HG03064 (cell line): ENCODE measurements around the gene FGD5.

Source experiments
- ATAC-seq: cut with Tn5 transposase; IDR thresholded peaks from one replicate; pipeline ENCODE4 v1.9.1; 2021; ENCODE audit warnings: low read depth; ENCODE audit not compliant: unreplicated experiment

FGD5 gene, protein sequence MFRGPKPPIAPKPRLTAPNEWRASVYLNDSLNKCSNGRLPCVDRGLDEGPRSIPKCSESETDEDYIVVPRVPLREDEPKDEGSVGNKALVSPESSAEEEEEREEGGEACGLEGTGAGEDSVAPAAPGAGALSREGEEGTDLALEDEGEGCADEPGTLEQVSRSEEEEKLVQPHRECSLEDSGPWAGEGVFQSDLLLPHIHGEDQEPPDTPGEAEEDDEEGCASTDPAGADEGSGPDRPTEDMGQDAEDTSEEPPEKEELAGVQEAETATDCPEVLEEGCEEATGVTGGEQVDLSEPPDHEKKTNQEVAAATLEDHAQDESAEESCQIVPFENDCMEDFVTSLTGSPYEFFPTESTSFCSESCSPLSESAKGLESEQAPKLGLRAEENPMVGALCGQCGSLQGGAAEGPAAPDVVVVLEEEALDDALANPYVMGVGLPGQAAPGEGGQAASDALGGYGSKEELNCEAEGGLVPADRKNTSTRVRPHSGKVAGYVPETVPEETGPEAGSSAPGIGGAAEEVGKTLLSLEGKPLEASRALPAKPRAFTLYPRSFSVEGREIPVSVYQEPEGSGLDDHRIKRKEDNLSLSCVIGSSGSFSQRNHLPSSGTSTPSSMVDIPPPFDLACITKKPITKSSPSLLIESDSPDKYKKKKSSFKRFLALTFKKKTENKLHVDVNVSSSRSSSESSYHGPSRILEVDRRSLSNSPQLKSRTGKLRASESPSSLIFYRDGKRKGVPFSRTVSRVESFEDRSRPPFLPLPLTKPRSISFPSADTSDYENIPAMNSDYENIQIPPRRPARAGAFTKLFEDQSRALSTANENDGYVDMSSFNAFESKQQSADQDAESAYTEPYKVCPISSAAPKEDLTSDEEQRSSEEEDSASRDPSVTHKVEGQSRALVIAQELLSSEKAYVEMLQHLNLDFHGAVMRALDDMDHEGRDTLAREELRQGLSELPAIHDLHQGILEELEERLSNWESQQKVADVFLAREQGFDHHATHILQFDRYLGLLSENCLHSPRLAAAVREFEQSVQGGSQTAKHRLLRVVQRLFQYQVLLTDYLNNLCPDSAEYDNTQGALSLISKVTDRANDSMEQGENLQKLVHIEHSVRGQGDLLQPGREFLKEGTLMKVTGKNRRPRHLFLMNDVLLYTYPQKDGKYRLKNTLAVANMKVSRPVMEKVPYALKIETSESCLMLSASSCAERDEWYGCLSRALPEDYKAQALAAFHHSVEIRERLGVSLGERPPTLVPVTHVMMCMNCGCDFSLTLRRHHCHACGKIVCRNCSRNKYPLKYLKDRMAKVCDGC (N-terminal part only)

DNA sequence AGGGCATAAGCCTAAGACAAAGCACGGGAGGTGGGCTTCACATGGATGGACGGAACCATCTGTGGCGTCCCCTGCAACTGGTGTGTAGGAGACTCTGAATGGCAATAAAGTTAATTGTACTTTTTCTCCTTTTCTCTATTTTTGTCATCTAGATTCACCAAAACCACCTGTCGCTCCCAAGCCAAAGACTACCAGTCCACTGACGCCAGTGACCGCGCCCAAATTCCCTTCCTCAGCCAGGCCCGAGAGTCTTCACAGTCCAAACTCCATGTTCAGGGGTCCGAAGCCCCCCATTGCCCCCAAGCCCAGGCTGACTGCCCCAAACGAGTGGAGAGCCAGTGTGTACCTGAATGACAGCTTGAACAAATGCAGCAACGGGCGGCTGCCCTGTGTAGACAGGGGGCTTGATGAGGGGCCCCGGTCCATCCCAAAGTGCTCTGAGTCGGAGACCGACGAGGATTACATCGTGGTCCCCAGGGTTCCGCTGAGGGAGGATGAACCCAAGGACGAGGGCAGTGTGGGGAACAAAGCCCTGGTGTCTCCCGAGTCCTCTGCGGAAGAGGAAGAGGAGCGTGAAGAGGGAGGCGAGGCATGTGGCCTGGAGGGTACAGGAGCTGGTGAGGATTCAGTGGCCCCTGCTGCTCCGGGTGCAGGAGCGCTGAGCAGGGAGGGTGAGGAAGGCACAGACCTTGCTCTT, at the start of gene FGD5:
Gene FGD5 (plus strand): TSS at position 159 of the 697 bp plus-strand sequence. CDS start 110 bp downstream, at position 269.
- ATAC-seq, result no peak

DNA sequence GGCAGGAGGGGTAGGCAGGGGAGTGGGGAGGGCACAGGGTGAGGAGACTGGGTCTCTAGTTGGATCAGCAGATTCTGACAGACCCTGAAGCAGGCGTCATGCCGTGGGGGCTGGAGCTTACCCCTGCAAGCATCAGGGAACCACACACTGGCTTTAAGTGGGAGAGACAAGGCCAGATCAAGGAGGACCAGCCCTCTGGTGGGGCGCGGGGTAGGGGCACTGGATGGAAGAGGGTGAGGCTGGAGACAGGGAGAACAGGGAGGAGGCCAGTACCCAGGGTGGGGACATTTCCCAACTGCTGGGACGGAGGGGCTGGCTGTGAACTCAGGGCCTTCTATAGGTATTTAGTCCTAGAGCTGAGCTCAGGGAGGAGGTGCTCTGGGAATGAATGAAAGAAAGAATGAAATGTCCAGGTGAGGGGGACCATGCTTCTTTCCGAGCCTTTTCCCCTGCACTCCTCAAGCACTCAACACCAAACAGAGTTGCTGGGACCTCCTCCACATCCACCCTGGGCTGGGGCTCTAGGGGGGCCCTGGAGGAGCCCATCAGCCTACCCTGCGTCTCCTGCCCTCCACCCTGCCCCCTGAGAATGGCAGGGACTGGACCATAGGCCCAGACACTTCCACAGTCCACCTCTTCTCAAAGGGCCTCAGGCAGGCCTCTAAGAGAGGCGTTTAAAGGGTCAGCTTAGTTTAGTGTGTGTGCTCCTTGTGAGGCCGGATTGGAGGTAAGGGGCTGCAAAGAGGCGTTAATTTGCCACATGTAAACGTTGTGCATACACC, 49.0 kb upstream of the FGD5 start:
- no peak for ATAC-seq

DNA sequence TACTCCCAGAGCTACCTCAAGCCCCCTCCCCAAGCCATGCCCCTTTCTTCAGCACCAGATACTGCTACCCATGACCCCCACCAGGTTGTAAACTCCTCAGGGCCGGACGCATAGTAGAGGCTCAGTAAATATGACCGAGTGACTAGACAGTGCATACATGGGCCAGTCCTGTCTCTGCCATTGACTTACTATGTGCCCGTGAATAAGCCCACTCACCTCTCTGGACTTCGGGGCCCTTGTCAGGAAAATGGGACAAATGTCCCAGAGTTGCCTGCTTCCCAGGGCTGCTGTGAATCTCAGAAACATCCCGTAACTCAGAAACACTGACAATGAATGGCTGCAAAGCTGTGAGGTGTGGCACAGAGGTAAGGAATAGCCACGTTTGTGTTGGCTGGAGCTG, 48.2 kb upstream of the FGD5 start:
- ATAC-seq, result no peak

DNA sequence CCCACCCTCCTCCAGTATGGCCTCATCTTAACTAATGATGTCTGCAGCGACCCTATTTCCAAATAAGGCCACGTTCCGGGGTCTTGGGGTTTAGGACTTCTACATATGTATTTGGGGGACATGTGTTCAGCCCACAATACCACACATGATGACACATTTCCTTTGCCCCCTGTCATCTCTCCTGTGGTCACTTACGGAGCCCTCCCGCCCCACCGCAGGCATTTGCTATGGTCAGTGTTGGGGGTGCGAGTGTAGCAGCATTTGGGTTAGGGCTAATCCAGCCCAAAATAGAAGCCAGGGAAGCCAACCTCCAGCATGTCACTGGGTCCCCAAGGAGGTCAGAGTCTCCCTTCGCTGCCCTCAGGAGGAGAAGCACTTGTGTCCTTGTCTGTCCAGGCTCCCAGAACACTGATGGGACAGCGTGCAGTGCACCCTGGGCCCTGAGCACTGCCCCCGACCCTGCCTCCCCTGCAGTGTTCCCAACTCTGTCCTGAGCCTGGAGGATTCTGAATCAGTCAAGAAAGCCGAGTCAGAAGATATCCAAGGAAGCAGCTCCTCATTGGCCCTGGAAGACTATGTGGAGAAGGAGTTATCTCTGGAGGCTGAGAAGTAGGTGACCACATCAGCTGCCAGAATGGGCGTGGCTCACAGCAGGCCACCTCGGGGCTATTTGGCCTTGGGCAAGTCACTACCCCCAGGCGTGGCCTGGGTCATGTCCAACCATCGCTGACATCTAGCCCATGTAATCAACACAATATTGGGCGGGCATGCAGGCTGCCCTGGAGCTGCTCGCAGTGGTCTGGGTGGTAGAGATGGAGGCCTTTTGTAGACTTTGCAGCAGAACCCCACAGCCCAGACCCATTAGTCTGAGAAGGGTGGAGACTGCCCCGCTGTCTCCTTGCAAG, 46.9 kb upstream of the FGD5 start:
- ATAC-seq, result no peak

DNA sequence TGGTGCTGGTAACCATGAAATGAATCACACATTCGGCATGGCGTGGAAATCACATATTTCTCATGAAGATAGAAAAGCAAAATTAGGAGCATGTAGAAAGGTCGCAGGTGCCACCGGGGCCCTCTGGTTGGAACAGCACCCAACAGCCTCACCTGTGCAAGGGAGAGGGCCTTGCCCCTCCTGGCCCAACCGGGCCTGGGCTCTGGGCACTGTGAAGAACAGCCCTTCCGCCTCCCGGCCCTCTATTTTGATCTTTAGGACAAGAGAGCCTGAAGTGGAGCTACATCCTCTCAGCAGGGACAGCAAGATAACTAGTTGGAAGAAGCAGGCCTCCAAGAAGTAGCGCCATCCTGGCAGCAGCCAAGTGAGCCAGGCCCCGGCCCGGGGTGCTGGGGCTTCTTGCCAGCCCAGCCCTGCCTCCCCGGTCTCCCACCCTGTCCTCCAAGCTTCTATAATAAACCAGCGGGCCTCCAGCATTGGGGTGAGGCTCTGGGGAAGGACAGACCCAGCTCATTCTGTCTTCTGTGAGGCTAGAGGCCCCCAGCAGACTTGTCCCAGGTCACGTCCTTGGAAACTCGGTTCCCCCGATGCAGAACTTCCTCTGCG, 46.1 kb upstream of the FGD5 start:
- no peak for ATAC-seq

DNA sequence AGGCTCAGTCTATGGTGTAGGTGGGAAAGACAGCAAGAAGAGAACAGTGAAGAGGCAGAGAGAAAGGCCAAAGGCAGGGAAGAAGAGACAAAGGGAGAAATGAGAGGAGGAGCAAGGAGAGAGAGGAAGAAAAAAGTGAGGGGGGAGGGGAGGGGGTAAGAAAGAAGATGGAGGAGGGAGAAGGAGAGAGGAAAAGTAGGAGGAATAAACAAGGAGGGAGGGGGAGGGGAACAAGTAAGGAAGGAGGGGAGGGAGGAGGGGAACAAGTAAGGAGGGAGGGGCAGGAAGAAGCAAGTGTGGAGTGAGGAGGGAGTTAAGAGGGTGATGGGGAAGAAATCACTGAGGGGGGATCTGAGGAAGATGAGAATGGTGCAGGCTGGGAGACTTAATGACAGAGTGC, 45.5 kb upstream of the FGD5 start:
- ATAC-seq, result no peak

DNA sequence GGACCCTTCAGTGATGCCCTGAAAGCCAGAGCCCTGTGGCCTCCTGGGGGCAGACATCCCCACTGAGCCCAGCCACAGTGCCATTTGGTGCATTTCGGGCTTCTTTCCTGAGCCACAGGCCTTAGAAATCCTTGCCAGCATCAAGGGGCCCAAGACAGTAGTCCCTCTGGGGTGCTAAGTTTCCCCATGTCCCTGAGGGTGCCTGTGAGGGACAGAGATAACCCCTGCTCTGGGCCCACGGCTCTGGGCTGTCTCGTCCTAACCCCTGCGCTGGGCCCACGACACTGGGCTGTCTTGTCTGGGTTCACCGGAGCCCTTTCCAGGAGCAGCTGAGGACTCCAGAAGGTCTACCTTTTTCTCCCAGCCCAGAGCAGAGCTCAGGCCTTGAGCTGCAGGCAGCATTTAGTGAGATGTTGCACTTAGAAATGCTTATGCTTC, 45.1 kb upstream of the FGD5 start:
- no peak for ATAC-seq

DNA sequence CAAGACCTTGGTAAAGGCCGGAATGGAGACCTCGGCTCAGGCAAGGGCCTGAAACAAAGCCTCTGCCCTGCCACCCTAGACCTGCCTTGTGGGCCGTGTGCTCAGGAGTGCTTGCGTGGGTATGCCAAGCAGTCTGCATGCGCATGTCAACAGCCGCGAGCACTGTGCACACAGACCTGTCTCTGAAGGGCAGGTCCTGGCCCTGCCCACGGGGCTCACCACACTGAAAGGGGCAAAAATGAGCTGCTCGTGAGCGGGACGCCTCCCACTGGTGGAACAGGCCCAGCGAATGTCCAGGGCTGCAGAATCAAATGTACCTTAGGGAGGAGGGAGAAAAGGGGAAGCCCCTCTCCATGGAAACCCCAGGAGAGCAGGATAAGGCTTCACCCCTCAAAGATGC, 44.3 kb upstream of the FGD5 start:
- ATAC-seq, result no peak

DNA sequence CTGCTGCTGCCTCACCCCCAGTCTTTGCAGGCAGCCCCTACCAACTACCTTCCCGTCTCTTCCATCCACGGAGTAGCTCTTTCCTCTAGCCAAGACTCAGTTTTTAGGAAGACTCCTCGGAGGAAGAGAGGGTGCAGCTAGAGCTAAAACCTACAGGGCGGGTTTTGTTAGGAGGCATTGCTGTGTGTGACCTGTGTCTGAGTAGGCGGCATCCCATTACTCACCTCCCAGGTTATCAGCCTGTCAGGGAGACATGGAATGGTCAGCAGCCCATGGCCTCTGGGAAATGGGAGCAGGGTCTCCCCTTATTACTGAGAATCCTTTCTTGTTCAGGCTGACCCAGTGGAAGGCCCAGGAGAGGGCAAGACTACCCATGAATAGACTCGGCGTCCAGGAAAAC, 43.8 kb upstream of the FGD5 start:
- no peak for ATAC-seq

DNA sequence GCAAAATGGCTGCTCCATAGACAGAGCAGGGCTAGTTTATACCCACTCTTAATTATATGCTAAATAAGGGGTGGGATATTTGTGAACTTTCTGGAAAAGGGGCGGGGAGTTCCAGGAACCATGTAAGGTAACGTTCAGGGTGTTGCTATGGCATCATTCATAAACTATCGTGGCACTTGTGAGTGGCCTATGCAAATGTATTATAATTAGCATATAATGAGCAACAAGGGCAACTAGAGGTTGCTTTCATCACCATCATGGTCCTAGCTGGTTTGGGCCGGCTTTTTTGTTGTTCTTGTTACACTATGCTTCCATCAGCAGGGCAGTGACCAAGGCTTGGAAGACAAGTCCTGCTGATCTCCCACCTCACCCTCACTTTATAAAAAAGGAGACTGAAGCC, 43.2 kb upstream of the FGD5 start:
- ATAC-seq, result no peak

DNA sequence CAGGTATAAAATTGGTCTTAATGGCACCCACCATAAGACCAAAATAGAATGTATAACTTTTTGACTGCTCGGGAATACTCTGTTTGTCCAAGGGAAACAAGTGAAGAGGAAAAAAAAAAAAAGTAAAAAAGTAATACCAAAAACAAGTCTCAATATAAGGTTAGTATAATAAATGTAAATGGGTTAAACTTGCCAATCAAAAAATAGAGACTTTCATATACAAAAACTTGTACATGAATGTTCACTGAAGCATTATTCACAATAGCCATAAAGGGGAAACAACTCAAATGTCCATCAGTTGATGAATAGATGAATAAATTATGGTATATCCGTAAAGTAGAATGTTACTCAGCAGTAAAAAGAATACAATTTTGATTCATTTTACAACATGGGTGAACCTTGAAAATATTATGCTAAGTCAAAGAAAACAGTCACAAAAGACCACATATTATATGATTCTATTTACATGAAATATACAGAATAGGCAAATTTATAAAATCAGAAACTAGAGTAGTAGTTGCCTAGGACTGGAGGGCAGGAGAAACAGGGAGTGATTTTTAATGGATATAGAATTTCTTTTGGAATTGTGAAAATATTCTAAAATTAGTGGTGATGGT, 39.6 kb upstream of the FGD5 start:
- no peak for ATAC-seq

DNA sequence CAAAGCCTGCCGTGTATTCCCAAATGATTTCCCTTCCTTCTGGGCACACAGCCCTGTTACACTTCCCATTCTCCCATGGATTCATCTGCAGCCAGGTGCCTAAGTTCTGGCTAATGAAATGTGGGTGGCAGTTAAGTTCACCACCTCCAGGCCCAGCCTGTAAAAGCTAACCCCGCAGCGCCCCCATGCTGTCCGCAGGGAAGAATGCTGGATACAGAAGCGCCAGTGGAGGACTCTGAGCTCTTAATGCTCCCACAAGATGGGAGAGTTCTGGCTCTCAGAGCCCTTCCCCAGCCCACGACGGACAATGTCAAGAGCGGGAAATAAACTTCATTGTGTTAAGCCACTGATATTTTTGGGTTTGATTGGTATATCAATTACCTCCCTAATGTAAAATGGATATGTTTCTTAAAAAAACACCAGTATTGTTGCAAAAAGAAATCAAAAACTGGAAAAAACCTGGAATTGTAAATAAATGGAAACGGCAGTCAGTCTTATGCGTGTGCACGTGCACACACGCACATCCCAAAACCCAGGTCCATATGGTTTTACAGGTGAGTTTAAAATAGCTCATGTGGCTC, 37.7 kb upstream of the FGD5 start:
- ATAC-seq, result peak; percentile 76

DNA sequence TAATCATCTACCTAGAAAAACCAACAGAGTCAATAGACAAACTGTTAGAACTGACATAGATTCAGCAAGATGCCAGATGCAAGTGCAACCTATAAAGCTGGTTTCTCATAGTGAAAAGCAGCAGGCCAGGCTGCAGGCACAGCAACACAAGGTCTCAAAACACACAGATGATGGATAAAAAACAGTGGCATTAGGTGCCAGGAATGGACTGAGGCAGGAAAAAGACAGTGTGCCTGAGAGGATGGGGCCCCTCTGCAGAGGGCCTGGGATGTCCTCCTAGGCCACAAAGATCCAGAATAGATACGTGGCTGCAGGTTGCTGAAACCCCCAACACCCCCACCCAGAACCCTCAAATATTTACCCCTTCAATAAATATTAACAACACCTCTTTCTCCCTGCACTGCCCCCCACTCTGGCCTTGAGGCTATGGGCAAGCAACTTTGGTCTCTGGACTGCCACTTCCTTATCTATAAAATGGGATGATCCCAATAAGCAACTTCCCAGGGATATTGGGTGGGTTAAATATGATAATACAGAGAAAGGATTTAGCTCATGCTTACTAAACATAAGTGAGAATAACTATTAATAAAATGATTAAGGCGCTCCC, 35.2 kb upstream of the FGD5 start:
- ATAC-seq, result no peak

DNA sequence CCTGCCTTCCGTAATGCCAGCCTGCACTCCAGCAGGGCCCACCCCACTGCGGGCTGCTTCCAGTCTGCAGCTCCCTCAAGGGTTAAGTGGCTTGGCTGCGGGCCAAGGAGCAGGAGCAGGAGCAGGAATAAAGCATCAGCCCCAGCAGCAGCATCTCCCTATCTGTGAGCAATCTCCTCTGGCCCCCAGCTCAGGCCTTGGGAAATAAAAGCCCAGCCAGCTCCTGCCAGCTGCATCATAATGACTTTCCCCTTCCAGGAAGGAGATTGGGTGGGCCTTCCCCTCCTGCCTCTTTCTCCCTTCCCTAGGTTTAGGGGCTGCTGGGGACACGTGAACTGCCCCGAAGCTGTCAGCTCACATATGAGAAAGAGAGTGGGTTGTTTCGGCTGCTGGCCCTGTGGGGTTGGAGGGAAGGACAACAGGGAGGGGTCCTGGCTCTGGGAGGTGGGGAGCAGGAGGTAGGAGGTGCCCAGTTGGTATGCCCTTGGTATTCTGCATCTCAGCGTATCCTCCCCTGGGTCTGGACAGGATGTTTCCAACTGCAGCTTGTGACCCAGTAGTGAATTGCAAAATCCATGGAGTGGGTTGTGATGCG, 34.6 kb upstream of the FGD5 start:
- ATAC-seq, result no peak

DNA sequence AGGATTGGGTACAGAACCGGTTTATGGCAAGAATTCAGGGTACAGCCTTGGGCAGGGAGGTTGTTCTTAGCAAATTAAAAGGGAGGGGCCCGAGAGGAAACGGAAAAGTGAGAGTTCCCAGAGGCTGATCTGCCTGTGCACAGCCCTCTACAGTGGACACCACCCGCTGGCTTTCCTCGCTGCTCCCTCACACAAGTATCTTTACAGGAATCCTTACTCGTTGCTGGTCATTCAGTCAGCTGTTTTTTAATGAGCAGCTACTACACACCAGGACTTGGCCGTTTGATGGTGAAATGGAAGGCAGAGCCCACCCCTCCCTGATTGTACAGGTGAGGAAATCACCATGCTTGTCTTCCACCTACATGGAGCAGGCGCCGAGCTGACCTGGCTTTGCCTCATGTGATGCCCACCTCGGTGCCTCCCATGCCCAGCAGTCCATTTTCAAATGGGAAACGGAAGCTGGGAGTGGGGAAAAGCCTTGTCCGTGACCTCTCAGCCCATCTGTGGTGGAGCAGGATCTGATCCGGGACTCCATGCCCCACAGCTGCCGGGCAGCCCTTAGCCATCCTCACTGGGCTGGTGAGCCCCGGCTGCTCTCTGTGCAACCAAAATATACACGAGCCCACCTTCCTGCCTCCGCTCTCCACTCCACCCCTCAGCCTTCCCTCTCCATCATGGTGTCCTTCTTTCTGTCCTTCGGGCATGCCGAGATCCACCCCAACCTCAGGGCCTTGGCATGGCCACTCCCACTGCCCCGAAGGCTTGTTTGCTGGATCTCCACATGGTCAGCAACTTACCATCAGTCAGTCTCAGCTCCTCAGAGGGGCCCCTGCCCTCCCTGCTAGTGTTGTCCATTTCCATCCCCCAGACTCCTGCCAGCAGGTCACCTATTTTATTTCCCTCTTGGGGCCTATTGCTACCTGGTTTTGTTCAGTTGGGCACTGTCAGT, 33.3 kb upstream of the FGD5 start:
- ATAC-seq, result no peak
